ENCODE data around the gene SSX2IP. TPM values are rescaled to one million over a fixed set of nuclear protein-coding genes. Genes with fewer than 3 reads are reported as not detected.
"Not testable (repeated sequence)": the region's sequence is repeated elsewhere in the genome, so short reads cannot be mapped to it uniquely, and the experiment has no call there.

SSX2IP gene
- polyA plus RNA-seq, 1 donor from 2014 or later: 4.0 TPM

- H3K4me1 Mint-ChIP-seq: no peaks in the 10 kb centered on the region
- no peaks in the 10 kb centered on the region for H3K27me3 Mint-ChIP-seq
- H3K4me3 Mint-ChIP-seq: no peak overlapping the region
- no peak overlapping the region for H3K27ac Mint-ChIP-seq
- no peaks in the 10 kb centered on the region for H3K9me3 Mint-ChIP-seq
- H3K36me3 Mint-ChIP-seq: peaks cover 3% of the 10 kb centered on the region
Measured at GRCh38 chr1:84675106-84675505, 15.2 kb downstream of the SSX2IP start.

- H3K27ac Mint-ChIP-seq: no peak overlapping the region
- no peaks in the 10 kb centered on the region for H3K9me3 Mint-ChIP-seq
- H3K4me1 Mint-ChIP-seq: no peaks in the 10 kb centered on the region
- H3K36me3 Mint-ChIP-seq: peaks cover 3% of the 10 kb centered on the region
- no peak overlapping the region for H3K4me3 Mint-ChIP-seq
- H3K27me3 Mint-ChIP-seq: no peaks in the 10 kb centered on the region
Measured at GRCh38 chr1:84674705-84675104, 15.6 kb downstream of the SSX2IP start.

GRCh38 chr1:84674021-84674420 is 16.2 kb downstream of the SSX2IP start:
- H3K4me1 Mint-ChIP-seq: no peaks in the 10 kb centered on the region
- H3K9me3 Mint-ChIP-seq: no peaks in the 10 kb centered on the region
- H3K27ac Mint-ChIP-seq: no peak overlapping the region
- H3K36me3 Mint-ChIP-seq: peaks cover 3% of the 10 kb centered on the region
- no peaks in the 10 kb centered on the region for H3K27me3 Mint-ChIP-seq
- H3K4me3 Mint-ChIP-seq: no peak overlapping the region

GRCh38 chr1:84672080-84672854 is 18.0 kb downstream of the SSX2IP start:
- H3K4me1 Mint-ChIP-seq: no peaks in the 10 kb centered on the region
- H3K27ac Mint-ChIP-seq: no peak overlapping the region
- no peaks in the 10 kb centered on the region for H3K27me3 Mint-ChIP-seq
- H3K9me3 Mint-ChIP-seq: no peaks in the 10 kb centered on the region
- no peaks in the 10 kb centered on the region for H3K36me3 Mint-ChIP-seq
- no peak overlapping the region for H3K4me3 Mint-ChIP-seq

- Mint-ChIP-seq H3K4me3 (no peak overlapping the region), H3K27ac (no peak overlapping the region), H3K4me1 (no peaks in the 10 kb centered on the region), H3K36me3 (no peaks in the 10 kb centered on the region), H3K27me3 (no peaks in the 10 kb centered on the region), H3K9me3 (no peaks in the 10 kb centered on the region)
Measured at GRCh38 chr1:84669831-84670230, 20.4 kb downstream of the SSX2IP start.

- no peaks in the 10 kb centered on the region for H3K4me1 Mint-ChIP-seq
Measured at GRCh38 chr1:84668185-84668584, 22.1 kb downstream of the SSX2IP start.

GRCh38 chr1:84665703-84666317 is 24.5 kb downstream of the SSX2IP start:
- H3K9me3 Mint-ChIP-seq: no peaks in the 10 kb centered on the region
- no peaks in the 10 kb centered on the region for H3K27me3 Mint-ChIP-seq
- H3K36me3 Mint-ChIP-seq: no peaks in the 10 kb centered on the region
- peak overlapping the region in 1 of 3 donors; percentile 63 for H3K27ac Mint-ChIP-seq
- no peak overlapping the region for H3K4me3 Mint-ChIP-seq
- no peaks in the 10 kb centered on the region for H3K4me1 Mint-ChIP-seq

More at GRCh38 chr1:84668185-84668584, 22.1 kb downstream of the SSX2IP start:
- Mint-ChIP-seq H3K27me3 (no peaks in the 10 kb centered on the region), H3K27ac (no peak overlapping the region), H3K4me3 (no peak overlapping the region), H3K36me3 (no peaks in the 10 kb centered on the region), H3K9me3 (no peaks in the 10 kb centered on the region)

DNA sequence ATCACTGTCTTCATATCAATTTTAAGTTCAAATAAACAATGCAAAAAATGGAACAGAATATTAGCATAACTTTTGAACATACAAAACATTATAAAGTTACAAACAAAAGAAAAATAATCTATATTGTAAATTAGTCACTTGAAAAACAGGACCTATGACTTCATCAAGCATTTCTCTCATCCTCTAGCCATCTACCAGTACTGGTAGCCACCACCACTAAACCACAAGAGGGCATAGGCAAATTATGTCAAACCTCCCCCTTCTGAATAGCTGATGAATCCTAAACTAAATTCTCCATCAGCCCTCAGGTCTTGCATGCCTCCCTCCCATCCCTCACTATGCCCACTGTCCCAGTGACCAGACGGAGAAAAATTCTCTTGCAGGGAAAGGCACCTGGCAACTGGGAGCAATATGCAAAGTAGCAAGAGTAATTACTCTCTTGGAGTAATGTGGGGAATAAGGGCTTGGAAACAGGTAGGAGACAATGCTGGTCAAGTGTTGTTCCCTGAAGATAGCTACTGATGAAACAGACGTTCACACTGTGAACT is 37.1 kb downstream of the SSX2IP start:
- H3K27ac Mint-ChIP-seq: no peak overlapping the region
- no peaks in the 10 kb centered on the region for H3K27me3 Mint-ChIP-seq
- H3K9me3 Mint-ChIP-seq: no peaks in the 10 kb centered on the region
- peaks cover 0 to 2% (median 0%) of the 10 kb centered on the region in 3 donors for H3K4me1 Mint-ChIP-seq
- no peak overlapping the region for H3K4me3 Mint-ChIP-seq
- H3K36me3 Mint-ChIP-seq: peaks cover 15% of the 10 kb centered on the region

GRCh38 chr1:84644472-84644871 is 45.8 kb downstream of the SSX2IP start:
- no peak overlapping the region for H3K27ac Mint-ChIP-seq
- H3K4me3 Mint-ChIP-seq: peak overlapping the region in 1 of 4 donors; percentile 5
- H3K9me3 Mint-ChIP-seq: no peaks in the 10 kb centered on the region
- H3K36me3 Mint-ChIP-seq: peaks cover 4% of the 10 kb centered on the region
- no peaks in the 10 kb centered on the region for H3K4me1 Mint-ChIP-seq
- no peaks in the 10 kb centered on the region for H3K27me3 Mint-ChIP-seq

DNA sequence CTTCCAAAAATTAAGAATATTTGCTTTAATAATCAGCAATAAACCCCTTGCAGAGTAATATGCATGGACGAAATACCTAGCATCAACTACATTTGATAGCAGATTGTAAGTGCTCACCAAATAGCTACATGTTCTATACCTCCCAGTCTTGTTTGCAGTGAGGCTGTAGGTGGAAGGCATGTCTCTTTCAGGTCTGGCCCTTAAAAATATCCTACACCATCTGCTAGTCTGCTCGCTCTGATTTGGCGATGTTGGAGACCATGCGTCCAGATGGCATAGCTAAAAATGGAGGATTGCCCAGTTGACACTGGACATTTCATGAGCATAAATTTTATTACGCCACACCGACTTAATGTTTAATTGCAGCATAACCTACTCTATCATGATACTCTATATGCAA is 47.1 kb downstream of the SSX2IP start:
- H3K9me3 Mint-ChIP-seq: no peaks in the 10 kb centered on the region
- H3K27ac Mint-ChIP-seq: no peak overlapping the region
- no peak overlapping the region for H3K4me3 Mint-ChIP-seq

DNA sequence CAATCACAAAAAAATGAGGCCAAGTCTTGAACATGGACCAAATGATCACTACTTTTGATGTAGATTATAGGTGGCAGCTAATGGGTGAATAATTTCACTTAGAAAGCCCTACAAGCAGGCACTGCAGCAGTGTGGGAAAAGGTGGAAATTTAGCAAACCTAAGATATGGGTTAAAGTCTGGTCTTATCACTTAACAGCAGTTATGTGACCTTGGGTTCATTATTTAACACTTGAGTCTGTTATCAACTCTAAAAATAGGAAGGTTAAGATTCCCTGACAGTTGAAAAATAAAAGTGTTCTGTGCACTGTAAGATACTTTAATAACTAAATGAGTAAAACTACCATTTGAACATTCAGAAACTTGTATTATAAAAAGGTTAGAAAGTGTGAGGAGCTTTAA is 47.5 kb downstream of the SSX2IP start:
- Mint-ChIP-seq H3K36me3 (peaks cover 4% of the 10 kb centered on the region), H3K4me3 (no peak overlapping the region), H3K27ac (no peak overlapping the region), H3K27me3 (no peaks in the 10 kb centered on the region), H3K4me1 (no peaks in the 10 kb centered on the region), H3K9me3 (no peaks in the 10 kb centered on the region)

More for the DNA sequence above, 47.1 kb downstream of the SSX2IP start:
- H3K36me3 Mint-ChIP-seq: peaks cover 4% of the 10 kb centered on the region
- no peaks in the 10 kb centered on the region for H3K4me1 Mint-ChIP-seq
- no peaks in the 10 kb centered on the region for H3K27me3 Mint-ChIP-seq

GRCh38 chr1:84639731-84640130 is 50.5 kb downstream of the SSX2IP start:
- not testable (repeated sequence) for H3K9me3 Mint-ChIP-seq, H3K27ac Mint-ChIP-seq, H3K4me3 Mint-ChIP-seq, H3K36me3 Mint-ChIP-seq, H3K27me3 Mint-ChIP-seq, H3K4me1 Mint-ChIP-seq

- H3K4me1 Mint-ChIP-seq: no peaks in the 10 kb centered on the region
- H3K27me3 Mint-ChIP-seq: no peaks in the 10 kb centered on the region
- no peaks in the 10 kb centered on the region for H3K36me3 Mint-ChIP-seq
- H3K9me3 Mint-ChIP-seq: peaks cover 0 to 3% (median 0%) of the 10 kb centered on the region in 3 donors
- no peak overlapping the region for H3K4me3 Mint-ChIP-seq
- no peak overlapping the region for H3K27ac Mint-ChIP-seq
Measured at GRCh38 chr1:84635429-84635828, 54.8 kb downstream of the SSX2IP start.

GRCh38 chr1:84634536-84635205 is 55.6 kb downstream of the SSX2IP start:
- Mint-ChIP-seq H3K27me3 (no peaks in the 10 kb centered on the region), H3K27ac (no peak overlapping the region), H3K36me3 (no peaks in the 10 kb centered on the region), H3K9me3 (peaks cover 0 to 3% (median 2%) of the 10 kb centered on the region in 3 donors), H3K4me3 (no peak overlapping the region), H3K4me1 (no peaks in the 10 kb centered on the region)

DNA sequence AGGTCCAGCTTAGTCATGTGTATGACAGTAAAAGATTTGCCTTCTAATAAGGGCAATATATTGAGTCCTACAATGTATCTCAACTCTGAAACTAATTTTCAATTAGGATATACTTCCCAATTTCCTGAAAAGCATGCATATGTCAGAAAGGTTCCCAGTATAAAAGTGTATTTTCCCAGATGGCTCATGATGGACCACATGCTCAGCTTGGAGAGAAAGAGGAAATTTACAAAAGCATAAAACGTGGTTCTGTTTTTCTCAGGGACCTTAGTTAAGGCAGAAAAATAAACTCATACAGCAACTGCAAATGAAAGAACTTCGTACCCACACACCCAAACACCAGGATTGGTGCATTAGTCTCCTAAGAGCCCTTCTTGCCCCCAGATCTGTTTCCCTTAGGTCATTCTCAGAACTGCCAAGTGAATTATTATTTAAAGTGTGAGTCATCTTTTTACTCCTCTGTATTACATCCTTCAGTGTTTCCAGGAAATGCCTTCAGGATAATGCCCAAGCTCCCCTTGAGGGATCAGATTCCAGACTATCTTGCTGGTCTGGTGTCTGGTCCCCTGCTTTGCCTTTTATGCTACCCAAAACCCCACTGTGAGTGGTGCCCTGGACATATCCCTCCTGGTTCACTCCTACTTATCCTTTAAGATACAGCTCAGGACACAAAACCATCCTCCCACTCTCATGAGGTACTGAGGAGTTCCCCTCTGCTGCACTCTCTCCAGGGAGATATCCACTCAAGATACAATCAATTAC is 57.4 kb downstream of the SSX2IP start:
- Mint-ChIP-seq H3K27ac (no peak overlapping the region), H3K4me1 (no peaks in the 10 kb centered on the region), H3K27me3 (no peaks in the 10 kb centered on the region), H3K36me3 (no peaks in the 10 kb centered on the region), H3K9me3 (peaks cover 0 to 3% (median 2%) of the 10 kb centered on the region in 3 donors), H3K4me3 (no peak overlapping the region)
